Measurements from ENCODE around the gene PRR16.

The PRR16 gene

GRCh38 chr5:120510098-120510637, 46.1 kb downstream of the PRR16 start:
- H3K4me3 ChIP-seq (ENCODE audit: low read depth, low read length), result no peak overlapping the region
- no peak for DNase-seq (ENCODE audit: low read depth)
- TF ChIP-seq MYC (IDR thresholded peaks at IDR 0.05; ENCODE audit: low read depth, low read length) (no peak), POLR2A (IDR thresholded peaks at IDR 0.05; ENCODE audit: extremely low read depth, insufficient read length) (no peak), MAX (IDR thresholded peaks at IDR 0.05; ENCODE audit: low read depth, low read length) (no peak), CTCF (IDR thresholded peaks at IDR 0.05; ENCODE audit: low read depth, low read length) (no peak)

- DNase-seq (ENCODE audit: low read depth), result no peak
- no peak overlapping the region for H3K4me3 ChIP-seq (ENCODE audit: low read depth, low read length)
- TF ChIP-seq MYC (IDR thresholded peaks at IDR 0.05; ENCODE audit: low read depth, low read length), result no peak
- TF ChIP-seq MAX (IDR thresholded peaks at IDR 0.05; ENCODE audit: low read depth, low read length), result no peak
- TF ChIP-seq POLR2A (IDR thresholded peaks at IDR 0.05; ENCODE audit: extremely low read depth, insufficient read length), result no peak
- no peak for TF ChIP-seq CTCF (IDR thresholded peaks at IDR 0.05; ENCODE audit: low read depth, low read length)
Observed at GRCh38 chr5:120510994-120511686, 47.0 kb downstream of the PRR16 start.

- H3K4me3 ChIP-seq (ENCODE audit: low read depth, low read length), result no peak overlapping the region
- no peak for DNase-seq (ENCODE audit: low read depth)
- no peak for TF ChIP-seq MAX (IDR thresholded peaks at IDR 0.05; ENCODE audit: low read depth, low read length)
- TF ChIP-seq MYC (IDR thresholded peaks at IDR 0.05; ENCODE audit: low read depth, low read length), result no peak
- TF ChIP-seq CTCF (IDR thresholded peaks at IDR 0.05; ENCODE audit: low read depth, low read length), result no peak
- TF ChIP-seq POLR2A (IDR thresholded peaks at IDR 0.05; ENCODE audit: extremely low read depth, insufficient read length), result no peak
Observed at GRCh38 chr5:120512068-120512467, 48.0 kb downstream of the PRR16 start.

- no peak for DNase-seq (ENCODE audit: low read depth)
- H3K4me3 ChIP-seq (ENCODE audit: low read depth, low read length), result no peak overlapping the region
- TF ChIP-seq CTCF (IDR thresholded peaks at IDR 0.05; ENCODE audit: low read depth, low read length) (no peak), POLR2A (IDR thresholded peaks at IDR 0.05; ENCODE audit: extremely low read depth, insufficient read length) (no peak), MAX (IDR thresholded peaks at IDR 0.05; ENCODE audit: low read depth, low read length) (no peak), MYC (IDR thresholded peaks at IDR 0.05; ENCODE audit: low read depth, low read length) (no peak)
Observed at GRCh38 chr5:120512791-120513650, 48.9 kb downstream of the PRR16 start.

- no peak for DNase-seq (ENCODE audit: low read depth)
Observed at GRCh38 chr5:120516805-120517204, 52.7 kb downstream of the PRR16 start.

More at GRCh38 chr5:120516805-120517204, 52.7 kb downstream of the PRR16 start:
- TF ChIP-seq MYC (IDR thresholded peaks at IDR 0.05; ENCODE audit: low read depth, low read length) (no peak), CTCF (IDR thresholded peaks at IDR 0.05; ENCODE audit: low read depth, low read length) (no peak), MAX (IDR thresholded peaks at IDR 0.05; ENCODE audit: low read depth, low read length) (no peak)
- H3K4me3 ChIP-seq (ENCODE audit: low read depth, low read length), result no peak overlapping the region
